HCT116 (cell line): Measurements from ENCODE around the gene TKTL1.

Source experiments
- ATF3 ChIP-seq: IDR thresholded peaks from 2 replicates; pipeline ENCODE4 v1.6.1; 2012
- CBX3 ChIP-seq: IDR thresholded peaks from 2 replicates; pipeline ENCODE4 v1.6.1; 2012; ENCODE audit warnings: low read depth
- CEBPB ChIP-seq: IDR thresholded peaks from 2 replicates; pipeline ENCODE4 v1.6.1; 2012; ENCODE audit warnings: low read depth
- ELF1 ChIP-seq: IDR thresholded peaks from 2 replicates; pipeline ENCODE4 v1.6.1; 2012; ENCODE audit warnings: low read depth, borderline replicate concordance
- EZH2 ChIP-seq: fragments of 200-600 bp; sonication (generic); IDR thresholded peaks from 2 replicates; pipeline ENCODE4 v1.6.1; 2017; ENCODE audit warnings: antibody characterized with exemption, mixed run types
- POLR2A ChIP-seq: IDR thresholded peaks from 2 replicates; pipeline ENCODE4 v1.7.0; 2011; ENCODE audit warnings: borderline replicate concordance; ENCODE audit not compliant: insufficient read depth, insufficient read length; ENCODE audit errors: extremely low read depth
- POLR2AphosphoS5 ChIP-seq: IDR thresholded peaks from 2 replicates; pipeline ENCODE4 v1.6.1; 2011; ENCODE audit warnings: mild to moderate bottlenecking, low read depth, low read length, moderate library complexity
- SIN3A ChIP-seq: IDR thresholded peaks from 2 replicates; pipeline ENCODE4 v1.6.1; 2012; ENCODE audit warnings: low read depth
- SRF ChIP-seq: IDR thresholded peaks from 2 replicates; pipeline ENCODE4 v1.6.1; 2012; ENCODE audit warnings: low read depth
- TF ChIP-seq, protein P1 (sequence below), 3 experiments: fragments of 200-600 bp in 1 of 3; sonication (generic) in 1 of 3; IDR thresholded peaks in 2 of 3; conservative IDR thresholded peaks in 1 of 3; 2 replicates each; pipeline ENCODE4 v1.5.1; 2012 to 2017; ENCODE audit warnings: low read depth in 2 of 3, low read length in 2 of 3, antibody characterized with exemption in 1 of 3, borderline replicate concordance in 1 of 3, control low read depth in 1 of 3, mild to moderate bottlenecking in 1 of 3, mixed read lengths in 1 of 3, mixed run types in 1 of 3, moderate library complexity in 1 of 3; ENCODE audit not compliant: insufficient read depth in 1 of 3
- TF ChIP-seq, protein P2 (sequence below): IDR thresholded peaks from 2 replicates; pipeline ENCODE4 v1.6.1; 2012; ENCODE audit warnings: low read depth
- TF ChIP-seq, protein P3 (sequence below): IDR thresholded peaks from 2 replicates; pipeline ENCODE4 v1.6.1; 2012

DNA sequence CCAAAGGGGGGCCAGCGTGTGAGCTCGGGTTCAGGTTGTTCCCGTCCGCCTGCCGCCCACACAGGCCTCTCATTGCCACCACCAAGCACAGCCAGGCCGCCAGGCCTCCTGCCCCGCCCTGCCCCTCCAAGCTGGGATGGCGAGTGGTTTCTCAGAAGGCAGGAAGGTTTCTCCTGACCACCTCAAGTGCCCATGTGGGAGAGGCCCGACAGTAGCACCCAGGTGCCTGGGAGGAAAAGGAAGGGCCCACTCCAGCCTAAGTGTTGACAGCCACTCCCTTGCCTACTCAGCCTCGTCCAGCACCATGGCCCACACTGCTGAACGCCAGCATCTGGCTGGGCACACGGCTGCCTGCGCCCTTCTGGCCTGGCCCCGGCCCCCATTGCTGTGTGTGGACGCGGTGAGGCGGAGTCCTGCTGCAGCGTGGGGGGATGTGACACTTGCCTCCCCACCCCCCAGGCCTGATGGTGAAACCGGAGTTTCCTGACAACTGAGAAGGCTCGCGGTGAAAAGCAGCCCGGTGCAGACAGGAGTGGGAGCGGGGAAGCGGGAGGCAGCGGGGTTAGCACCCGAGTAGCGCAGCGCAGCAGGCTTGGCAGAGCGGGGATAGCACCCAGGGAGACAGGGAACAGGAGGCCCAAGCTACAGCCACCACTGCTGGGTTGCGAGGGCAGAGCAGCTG lies 59.6 kb downstream of the TKTL1 start:
- TF ChIP-seq EZH2 (no peak), SRF (no peak), CEBPB (no peak), ATF3 (no peak), ELF1 (no peak), SIN3A (no peak), CBX3 (no peak), POLR2A (no peak), POLR2AphosphoS5 (no peak)
- TF ChIP-seq, protein P1, sequence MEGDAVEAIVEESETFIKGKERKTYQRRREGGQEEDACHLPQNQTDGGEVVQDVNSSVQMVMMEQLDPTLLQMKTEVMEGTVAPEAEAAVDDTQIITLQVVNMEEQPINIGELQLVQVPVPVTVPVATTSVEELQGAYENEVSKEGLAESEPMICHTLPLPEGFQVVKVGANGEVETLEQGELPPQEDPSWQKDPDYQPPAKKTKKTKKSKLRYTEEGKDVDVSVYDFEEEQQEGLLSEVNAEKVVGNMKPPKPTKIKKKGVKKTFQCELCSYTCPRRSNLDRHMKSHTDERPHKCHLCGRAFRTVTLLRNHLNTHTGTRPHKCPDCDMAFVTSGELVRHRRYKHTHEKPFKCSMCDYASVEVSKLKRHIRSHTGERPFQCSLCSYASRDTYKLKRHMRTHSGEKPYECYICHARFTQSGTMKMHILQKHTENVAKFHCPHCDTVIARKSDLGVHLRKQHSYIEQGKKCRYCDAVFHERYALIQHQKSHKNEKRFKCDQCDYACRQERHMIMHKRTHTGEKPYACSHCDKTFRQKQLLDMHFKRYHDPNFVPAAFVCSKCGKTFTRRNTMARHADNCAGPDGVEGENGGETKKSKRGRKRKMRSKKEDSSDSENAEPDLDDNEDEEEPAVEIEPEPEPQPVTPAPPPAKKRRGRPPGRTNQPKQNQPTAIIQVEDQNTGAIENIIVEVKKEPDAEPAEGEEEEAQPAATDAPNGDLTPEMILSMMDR (IDR thresholded peaks at IDR 0.05 in 2 of 3, conservative IDR thresholded peaks at IDR 0.05 in 1 of 3; ENCODE audit: borderline replicate concordance in 1 of 3, insufficient read depth in 1 of 3, low read depth in 2 of 3, low read length in 2 of 3), result no peak
- TF ChIP-seq, protein P2, sequence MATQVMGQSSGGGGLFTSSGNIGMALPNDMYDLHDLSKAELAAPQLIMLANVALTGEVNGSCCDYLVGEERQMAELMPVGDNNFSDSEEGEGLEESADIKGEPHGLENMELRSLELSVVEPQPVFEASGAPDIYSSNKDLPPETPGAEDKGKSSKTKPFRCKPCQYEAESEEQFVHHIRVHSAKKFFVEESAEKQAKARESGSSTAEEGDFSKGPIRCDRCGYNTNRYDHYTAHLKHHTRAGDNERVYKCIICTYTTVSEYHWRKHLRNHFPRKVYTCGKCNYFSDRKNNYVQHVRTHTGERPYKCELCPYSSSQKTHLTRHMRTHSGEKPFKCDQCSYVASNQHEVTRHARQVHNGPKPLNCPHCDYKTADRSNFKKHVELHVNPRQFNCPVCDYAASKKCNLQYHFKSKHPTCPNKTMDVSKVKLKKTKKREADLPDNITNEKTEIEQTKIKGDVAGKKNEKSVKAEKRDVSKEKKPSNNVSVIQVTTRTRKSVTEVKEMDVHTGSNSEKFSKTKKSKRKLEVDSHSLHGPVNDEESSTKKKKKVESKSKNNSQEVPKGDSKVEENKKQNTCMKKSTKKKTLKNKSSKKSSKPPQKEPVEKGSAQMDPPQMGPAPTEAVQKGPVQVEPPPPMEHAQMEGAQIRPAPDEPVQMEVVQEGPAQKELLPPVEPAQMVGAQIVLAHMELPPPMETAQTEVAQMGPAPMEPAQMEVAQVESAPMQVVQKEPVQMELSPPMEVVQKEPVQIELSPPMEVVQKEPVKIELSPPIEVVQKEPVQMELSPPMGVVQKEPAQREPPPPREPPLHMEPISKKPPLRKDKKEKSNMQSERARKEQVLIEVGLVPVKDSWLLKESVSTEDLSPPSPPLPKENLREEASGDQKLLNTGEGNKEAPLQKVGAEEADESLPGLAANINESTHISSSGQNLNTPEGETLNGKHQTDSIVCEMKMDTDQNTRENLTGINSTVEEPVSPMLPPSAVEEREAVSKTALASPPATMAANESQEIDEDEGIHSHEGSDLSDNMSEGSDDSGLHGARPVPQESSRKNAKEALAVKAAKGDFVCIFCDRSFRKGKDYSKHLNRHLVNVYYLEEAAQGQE, result no peak
- TF ChIP-seq, protein P3, sequence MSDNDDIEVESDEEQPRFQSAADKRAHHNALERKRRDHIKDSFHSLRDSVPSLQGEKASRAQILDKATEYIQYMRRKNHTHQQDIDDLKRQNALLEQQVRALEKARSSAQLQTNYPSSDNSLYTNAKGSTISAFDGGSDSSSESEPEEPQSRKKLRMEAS, result no peak
